PFSK-1 (cell line): ENCODE data around the gene TCTN1.
A peak's percentile ranks its signal among the peaks of the same experiment; 100 is the strongest.

Experiments used
- FOXP2 ChIP-seq: optimal IDR thresholded peaks from 2 replicates; pipeline ENCODE3; 2011; ENCODE audit warnings: borderline replicate concordance, control low read depth, inconsistent platforms; ENCODE audit not compliant: insufficient read depth; ENCODE audit errors: extremely low read length, extremely low read depth
- POLR2AphosphoS5 ChIP-seq: IDR thresholded peaks from 2 replicates; pipeline ENCODE4 v1.6.1; 2012; ENCODE audit warnings: low read depth, mild to moderate bottlenecking, control low read depth, low read length, moderate library complexity
- SIN3A ChIP-seq: IDR thresholded peaks from 2 replicates; pipeline ENCODE4 v1.6.1; 2012; ENCODE audit warnings: mild to moderate bottlenecking, low read length, moderate library complexity, borderline replicate concordance; ENCODE audit not compliant: insufficient read depth
- TAF1 ChIP-seq: IDR thresholded peaks from 2 replicates; pipeline ENCODE4 v1.6.1; 2012; ENCODE audit warnings: low read length, control low read depth, borderline replicate concordance; ENCODE audit not compliant: insufficient read depth
- TF ChIP-seq, protein P1 (sequence below), 2 experiments: IDR thresholded peaks; 2 replicates each; pipeline versions ENCODE4 v1.6.1 to v1.8.0; 2011 to 2012; ENCODE audit warnings: low read depth in 2 of 2, low read length in 2 of 2, control low read depth in 1 of 2, inconsistent platforms in 1 of 2, mild to moderate bottlenecking in 1 of 2, moderate library complexity in 1 of 2; ENCODE audit not compliant: insufficient read depth in 1 of 2

GRCh38 chr12:110649341-110649847 lies 35.5 kb downstream of the TCTN1 start:
- TF ChIP-seq FOXP2 (peak; percentile 47), POLR2AphosphoS5 (no peak), TAF1 (no peak), SIN3A (no peak)
- TF ChIP-seq, protein P1, sequence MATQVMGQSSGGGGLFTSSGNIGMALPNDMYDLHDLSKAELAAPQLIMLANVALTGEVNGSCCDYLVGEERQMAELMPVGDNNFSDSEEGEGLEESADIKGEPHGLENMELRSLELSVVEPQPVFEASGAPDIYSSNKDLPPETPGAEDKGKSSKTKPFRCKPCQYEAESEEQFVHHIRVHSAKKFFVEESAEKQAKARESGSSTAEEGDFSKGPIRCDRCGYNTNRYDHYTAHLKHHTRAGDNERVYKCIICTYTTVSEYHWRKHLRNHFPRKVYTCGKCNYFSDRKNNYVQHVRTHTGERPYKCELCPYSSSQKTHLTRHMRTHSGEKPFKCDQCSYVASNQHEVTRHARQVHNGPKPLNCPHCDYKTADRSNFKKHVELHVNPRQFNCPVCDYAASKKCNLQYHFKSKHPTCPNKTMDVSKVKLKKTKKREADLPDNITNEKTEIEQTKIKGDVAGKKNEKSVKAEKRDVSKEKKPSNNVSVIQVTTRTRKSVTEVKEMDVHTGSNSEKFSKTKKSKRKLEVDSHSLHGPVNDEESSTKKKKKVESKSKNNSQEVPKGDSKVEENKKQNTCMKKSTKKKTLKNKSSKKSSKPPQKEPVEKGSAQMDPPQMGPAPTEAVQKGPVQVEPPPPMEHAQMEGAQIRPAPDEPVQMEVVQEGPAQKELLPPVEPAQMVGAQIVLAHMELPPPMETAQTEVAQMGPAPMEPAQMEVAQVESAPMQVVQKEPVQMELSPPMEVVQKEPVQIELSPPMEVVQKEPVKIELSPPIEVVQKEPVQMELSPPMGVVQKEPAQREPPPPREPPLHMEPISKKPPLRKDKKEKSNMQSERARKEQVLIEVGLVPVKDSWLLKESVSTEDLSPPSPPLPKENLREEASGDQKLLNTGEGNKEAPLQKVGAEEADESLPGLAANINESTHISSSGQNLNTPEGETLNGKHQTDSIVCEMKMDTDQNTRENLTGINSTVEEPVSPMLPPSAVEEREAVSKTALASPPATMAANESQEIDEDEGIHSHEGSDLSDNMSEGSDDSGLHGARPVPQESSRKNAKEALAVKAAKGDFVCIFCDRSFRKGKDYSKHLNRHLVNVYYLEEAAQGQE (IDR thresholded peaks at IDR 0.05; ENCODE audit: insufficient read depth in 1 of 2, low read depth in 2 of 2, low read length in 2 of 2) = no peak
